ENCODE measurements around the gene EVL.

Gene EVL

GRCh38 chr14:100149851-100150611 is 84.8 kb downstream of the EVL start:
- DNase-seq: no peak

DNA sequence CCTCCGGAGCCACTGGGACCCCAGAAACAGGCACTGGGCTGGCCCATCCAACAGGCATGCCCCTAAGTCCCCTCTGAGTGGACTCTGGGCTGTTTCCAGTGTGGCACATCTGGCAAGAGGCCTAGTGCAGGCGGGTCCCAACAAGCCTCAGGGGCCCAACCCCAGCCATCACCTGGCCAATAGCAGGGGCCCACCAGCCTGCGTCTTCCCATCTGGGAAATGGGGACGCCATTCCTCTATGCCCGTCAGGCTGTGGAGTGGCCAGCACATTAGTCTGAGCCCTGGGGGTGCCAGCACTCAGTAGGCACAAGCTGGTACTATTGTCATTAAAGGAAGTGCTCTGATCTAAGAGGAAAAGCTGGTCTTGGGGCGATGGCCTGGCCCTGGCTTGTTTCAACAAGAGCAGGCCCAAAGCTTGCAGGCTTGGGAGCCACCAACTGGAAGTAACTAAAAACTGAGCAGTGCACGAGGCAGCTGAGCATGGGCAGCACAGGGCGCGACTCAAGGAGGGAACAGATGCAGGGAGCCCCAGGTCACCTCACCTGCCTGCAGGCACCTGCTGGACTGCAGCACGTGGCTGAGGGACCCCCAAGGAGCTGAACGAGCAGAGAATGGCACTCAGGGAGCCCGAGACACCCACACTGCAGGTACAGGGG is 85.8 kb downstream of the EVL start:
- DNase-seq: no peak

- no peak for DNase-seq
Observed at GRCh38 chr14:100152091-100152490, 86.9 kb downstream of the EVL start.

DNA sequence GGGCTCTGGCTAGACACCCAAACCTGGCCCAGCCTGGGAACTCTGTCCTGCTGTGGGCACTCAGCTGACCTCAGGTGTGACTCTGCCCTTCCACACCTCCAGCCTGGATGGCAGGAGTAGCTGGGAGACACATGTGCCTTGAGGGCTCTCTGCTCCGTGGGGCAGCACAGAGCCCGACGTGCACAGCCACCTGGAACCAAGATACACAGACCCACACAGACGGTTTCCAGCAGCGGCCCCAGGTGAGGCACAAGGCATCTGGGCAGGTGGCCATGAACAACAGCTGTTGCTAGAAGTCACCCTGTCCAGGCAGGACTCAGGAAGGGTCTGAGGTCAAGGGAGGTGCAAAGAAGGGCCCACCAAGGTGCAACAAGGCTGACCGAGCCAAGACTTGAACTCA is 88.3 kb downstream of the EVL start:
- DNase-seq: no peak

DNA sequence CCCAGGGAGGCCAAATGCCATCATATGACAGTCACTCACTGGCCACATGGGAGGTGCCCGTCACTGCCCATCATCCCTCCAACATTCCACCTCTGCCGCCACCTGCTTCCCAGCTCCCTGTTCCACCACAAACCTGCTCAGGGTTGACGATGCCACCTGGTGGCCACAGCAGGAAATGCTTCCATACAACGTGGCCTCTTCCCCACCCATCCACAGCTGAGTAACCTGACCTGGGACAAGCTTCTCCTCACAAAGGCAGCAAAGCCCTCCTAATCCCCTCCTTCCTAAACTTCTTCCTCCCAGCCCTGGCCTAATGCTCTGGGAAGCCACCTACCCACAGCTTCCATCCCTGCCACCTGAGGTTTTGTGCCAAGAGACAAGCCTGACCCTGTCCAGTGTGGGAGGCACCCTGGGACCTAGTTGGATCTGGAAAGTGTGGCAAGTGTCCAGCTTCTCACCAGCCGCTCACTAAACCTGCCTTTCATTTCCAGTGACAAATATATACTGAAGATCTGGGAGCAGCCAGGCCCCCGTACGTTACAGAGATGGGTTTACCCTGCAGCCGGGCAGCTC is 89.9 kb downstream of the EVL start:
- DNase-seq: peak; percentile 33

DNA sequence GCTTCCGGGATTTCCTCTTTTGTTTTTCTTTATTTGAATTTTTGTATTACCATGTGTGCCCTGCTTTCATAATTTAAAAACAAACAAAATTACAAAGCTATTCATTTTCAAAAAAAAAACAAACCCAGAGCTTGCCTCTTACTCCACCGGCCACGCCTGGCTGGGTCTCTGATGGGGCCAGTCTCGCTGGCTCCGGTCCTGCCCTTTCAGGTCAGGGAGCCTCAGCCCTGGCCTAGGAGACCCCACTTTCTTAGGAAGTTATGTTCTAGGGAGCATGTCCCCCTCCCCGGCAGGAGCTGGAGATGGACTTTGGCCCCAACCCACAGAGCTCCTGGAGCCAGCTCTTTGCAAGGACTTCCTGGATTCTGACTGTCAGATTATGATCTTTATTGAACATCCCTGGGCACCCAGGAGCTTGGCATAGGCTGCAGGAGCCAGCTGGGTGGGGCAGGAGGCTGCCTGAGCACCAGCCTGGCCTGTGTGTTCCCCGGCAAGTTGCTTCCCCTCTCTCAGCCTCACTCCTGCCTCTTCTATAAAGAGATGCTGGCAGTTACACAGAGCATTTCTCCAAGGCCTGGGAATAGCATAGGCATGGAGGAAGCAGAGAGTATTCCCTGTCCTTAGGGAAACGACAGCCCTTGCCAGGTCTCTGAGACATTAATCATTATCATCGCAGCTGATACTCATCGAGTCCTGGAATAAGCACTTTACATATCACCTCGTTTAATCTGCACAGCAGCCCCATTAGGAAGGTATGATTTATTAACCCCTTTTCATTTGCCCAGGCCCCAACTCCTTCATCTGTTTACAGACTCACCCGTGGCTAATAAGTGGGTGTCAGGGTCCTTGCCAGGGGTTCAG is 90.8 kb downstream of the EVL start:
- no peak for DNase-seq

DNA sequence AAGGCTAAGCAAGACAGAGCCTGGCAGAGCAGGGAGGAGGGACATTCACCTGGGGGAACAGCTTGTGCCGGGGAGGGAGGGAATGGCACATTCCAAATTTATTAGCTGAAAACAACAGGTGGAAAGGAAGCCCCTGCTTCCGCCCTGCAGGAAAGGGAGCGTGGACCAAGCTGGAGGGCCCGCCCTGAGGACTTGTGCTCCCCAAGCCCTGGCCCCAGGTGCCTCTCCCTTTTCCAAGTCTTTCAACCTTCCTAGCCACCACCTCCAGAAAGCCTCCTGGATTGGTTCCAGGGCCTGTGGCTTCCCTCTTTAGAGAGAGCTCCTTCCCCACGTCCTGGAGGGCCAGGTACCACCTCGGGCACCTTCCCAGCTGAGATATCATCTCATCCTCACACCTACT is 91.6 kb downstream of the EVL start:
- DNase-seq: no peak

DNA sequence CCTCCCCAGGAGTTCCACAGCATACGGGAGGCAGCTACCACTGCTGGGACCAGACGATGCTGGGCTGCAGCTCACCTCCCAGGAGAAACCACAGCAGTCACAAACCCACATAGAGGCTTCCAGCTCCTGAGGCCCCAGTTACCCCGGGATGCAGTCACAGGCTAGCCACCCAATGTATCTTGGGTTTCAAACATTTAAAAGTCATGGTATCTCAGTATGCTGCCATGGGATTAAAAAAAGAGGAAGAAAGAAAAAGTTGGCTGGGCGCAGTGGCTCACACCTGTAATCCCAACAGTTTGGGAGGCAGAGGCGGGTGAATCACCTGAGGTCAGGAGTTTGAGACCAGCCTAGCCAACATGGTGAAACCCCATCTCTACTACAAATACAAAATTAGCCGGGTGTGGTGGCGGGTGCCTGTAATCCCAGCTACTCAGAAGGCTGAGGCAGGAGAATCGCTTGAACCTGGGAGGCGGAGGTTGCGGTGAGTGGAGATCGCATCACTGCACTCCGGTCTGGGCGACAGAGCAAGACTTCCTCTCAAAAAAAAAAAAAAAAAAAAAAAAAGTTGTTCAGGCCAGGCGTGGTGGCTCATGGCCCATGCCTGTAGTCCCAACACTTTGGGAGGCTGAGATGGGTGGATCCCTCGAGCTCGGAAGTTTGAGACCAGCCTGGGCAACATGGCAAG is 92.5 kb downstream of the EVL start:
- peak; percentile 44 for DNase-seq

DNA sequence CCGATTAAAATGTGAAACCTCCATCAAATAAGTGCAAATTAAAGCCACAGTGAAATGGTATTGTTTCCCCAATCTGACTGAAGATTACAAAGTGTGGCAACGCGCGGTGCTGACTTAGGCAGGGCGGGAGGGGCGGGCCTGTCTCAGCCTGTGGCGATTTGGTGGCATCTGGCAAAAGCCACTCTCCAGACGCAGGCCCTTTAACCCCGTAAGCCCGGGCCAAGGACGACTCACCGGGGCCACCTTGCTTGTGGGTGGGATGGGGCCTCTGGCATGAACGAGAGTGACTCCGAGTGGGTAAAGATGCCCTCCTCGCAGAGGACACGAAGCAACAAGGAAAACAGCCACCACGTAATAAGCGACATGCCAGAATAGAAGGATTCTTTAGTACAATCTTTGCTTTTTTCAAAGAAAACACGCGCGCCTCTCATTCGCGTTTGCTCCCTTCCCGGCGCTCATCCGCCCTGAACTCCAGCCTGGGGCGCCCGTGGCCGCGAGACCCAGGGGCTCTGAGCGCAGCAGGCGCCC is 93.4 kb downstream of the EVL start:
- no peak for DNase-seq

DNA sequence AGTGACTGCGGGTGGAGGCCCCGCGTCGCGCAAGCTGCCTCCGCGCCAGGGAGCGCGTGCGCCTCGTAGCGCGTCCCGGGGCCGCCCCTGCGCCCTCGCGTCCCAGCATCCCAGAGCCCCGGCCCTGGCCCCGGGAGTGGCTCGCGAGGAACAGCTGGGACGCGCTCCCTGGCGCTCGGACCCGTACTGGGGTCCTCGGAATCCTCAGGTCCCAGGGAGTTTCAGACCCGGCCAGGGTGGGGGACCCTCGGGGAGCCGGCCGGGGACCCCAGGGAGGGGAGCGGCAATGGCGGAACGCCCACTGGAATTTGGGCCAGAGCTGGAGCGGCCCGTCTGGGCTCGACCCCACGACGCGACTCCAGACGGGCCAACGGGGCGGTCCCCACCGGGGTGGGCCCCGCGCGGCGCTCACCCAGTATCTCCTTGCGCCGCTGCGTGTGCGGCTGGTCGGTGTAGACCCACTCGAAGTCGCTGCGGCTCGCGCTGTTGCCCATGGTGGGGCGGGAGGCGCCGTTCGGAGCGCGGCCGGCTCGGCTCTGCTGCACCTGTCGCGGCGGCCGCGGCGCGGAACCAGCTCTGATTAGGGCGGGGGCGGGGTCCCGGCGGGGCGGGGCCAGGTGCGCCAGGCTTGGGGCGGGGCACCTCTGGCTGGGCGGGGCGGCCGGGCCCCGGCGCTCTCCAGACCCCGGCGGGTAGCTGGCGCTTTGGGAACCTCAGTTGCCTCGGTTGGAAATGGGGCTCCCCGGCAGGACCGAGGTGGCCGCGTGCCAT is 94.1 kb downstream of the EVL start, which contains the start of gene DEGS2:
Gene DEGS2 (minus strand): TSS at position 552 of the 771 bp plus-strand sequence. CDS start 58 bp downstream, at position 494.
- no peak for DNase-seq

DNA sequence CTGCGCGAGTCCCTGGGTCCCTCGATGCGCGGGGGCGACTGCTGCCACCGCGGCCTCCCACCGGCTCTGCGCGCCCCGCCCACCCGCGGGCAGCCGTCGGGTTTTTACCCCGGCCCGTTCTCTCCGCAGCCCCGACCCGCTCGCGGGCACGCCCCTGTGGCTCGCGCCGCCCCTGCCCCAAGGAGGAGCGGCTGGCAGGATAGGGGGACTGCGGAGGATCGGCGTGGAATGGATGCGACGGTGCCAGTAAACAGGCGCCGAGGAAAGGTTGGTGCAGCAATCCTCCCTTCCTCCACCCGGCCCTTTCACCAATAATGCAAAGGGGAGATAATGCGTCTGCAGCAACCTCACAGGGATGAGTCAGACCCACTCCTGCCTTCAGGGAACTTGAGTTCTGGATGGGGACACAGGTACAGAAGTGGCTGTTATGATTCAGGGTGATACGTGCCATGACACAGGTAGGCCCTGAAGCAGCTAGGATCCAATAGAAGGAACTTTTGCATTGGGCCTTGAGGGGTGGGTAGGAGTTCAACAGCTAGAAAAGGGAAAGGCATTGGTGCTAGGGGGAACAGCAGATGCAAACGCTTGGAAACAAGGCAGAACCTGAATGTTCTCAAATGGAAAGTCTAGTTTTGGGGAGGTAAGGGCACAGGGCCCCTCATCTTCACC is 94.8 kb downstream of the EVL start:
- DNase-seq: no peak

- DNase-seq: no peak
Observed at GRCh38 chr14:100160534-100160916, 95.3 kb downstream of the EVL start.

GRCh38 chr14:100165376-100165775 is 100.2 kb downstream of the EVL start:
- no peak for DNase-seq

- no peak for DNase-seq
Observed at GRCh38 chr14:100165831-100166440, 100.7 kb downstream of the EVL start.

DNA sequence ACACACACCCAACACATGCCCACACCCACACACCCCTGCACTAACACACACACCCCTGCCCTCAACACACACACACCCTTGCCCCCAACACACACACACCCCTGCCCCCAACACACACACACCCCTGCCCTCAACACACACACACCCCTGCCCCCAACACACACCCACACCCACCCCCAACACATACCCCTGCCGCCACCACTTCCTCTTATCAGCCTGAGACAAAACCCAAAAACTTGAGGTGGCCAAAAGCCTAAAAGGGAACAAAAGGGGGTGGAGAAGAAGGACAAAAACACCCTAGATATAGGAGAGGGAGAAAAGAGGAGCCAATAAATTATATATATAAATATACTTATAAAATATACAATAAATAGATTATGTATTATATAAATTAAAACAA is 103.3 kb downstream of the EVL start:
- DNase-seq: peak; percentile 70

DNA sequence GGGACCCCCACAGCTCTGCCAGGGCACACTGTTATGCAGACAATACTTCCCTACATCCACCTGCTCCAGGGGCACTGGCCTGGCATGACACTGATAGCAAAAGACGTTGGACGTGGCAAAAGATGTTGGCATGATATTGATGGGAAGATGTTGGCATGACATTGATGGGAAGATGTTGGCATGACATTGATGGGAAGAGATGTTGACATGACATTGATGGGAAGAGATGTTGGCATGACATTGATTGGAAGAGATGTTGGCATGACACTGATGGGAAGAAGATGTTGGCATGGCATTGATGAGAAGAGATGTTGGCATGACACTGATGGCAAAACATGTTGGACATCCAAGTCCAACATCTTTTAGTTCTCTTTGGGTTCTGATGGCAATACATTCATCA is 105.7 kb downstream of the EVL start:
- no peak for DNase-seq

DNA sequence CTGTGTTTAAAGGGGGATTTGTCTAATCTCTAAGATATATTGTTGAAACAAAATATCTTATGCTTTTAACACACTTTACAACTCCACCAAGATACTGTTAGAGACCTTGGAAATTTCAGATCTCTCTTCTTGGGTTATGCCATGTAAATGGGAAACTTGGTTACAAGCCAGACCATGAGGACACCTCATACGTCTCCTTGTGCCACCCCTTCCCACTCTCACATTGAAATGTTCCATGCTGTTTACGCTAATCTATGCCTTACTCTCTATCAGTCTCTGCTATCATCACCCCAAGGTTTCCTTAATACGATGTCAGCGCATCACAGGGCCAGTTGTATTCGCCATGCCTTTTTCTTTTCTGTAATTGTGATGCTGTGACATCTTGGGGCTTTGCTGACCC is 107.6 kb downstream of the EVL start:
- DNase-seq: no peak

GRCh38 chr14:100173353-100173752 is 108.1 kb downstream of the EVL start:
- DNase-seq: no peak

- no peak for DNase-seq
Observed at GRCh38 chr14:100176811-100177327, 111.6 kb downstream of the EVL start.

DNA sequence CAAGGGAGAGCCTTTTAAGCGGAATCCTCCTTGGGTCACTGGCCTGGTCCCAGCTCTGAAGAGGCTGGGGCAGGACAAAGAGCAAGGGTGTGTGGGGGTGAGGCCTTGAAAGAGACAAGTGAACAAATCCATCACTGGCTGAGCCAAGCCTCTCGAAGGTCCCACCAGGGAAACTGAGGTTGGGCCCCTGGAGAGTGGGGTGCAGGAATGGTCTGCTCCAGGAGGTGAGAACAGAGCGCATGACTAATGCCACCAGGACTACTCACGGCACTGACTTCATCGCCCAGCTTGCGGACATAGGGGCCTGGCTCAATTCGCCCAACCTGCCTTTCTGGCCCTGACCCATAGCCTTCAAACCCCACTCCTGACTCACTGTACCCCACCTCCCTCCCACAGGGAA is 113.5 kb downstream of the EVL start:
- DNase-seq: no peak

All from MV-4-11 (cell line).